ENCODE data around the gene KCNQ4.

KCNQ4 gene

DNA sequence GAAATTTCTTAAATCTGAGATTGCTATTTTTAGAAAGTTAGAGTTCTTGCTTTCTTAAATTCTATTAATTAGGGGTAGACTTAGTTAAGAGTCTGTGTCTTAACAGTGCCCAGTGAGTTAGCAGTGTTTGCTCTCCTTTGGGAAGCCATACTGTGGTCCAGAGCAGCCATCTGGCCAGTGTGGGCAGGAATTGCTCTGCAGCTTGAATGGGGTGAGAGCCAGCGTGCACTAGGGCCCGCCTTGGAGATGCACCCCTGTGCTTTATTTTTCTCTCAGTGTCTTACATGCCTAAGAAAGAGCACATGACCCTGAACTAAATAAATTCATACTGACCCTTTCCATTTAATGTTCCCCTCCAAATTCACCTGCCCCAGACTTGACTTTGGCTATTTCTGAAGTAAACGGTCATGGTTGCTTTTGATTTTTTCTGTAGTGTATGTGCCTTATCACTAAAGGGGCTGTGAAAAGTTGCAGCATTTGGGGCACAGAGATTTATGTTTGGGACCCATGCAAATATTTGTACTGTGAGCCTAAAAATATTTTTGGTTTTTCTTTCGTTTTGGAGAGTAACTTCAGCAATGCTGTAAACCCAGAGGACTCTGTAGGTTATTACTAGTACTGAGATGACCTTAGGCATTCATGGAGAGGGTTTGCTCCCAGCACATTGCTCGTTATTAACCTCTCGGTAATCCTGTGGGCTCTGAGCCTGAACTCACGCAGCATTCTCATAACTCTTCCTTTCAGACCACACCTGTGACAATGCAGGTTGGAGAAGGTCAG, 21.3 kb upstream of the KCNQ4 start:
- TF ChIP-seq, protein P1, sequence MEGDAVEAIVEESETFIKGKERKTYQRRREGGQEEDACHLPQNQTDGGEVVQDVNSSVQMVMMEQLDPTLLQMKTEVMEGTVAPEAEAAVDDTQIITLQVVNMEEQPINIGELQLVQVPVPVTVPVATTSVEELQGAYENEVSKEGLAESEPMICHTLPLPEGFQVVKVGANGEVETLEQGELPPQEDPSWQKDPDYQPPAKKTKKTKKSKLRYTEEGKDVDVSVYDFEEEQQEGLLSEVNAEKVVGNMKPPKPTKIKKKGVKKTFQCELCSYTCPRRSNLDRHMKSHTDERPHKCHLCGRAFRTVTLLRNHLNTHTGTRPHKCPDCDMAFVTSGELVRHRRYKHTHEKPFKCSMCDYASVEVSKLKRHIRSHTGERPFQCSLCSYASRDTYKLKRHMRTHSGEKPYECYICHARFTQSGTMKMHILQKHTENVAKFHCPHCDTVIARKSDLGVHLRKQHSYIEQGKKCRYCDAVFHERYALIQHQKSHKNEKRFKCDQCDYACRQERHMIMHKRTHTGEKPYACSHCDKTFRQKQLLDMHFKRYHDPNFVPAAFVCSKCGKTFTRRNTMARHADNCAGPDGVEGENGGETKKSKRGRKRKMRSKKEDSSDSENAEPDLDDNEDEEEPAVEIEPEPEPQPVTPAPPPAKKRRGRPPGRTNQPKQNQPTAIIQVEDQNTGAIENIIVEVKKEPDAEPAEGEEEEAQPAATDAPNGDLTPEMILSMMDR (conservative IDR thresholded peaks at IDR 0.05; ENCODE audit: low read length), result no peak
- no peak overlapping the region for H3K4me3 ChIP-seq (ENCODE audit: low read length)
- no peak for DNase-seq (ENCODE audit: low read depth)

DNA sequence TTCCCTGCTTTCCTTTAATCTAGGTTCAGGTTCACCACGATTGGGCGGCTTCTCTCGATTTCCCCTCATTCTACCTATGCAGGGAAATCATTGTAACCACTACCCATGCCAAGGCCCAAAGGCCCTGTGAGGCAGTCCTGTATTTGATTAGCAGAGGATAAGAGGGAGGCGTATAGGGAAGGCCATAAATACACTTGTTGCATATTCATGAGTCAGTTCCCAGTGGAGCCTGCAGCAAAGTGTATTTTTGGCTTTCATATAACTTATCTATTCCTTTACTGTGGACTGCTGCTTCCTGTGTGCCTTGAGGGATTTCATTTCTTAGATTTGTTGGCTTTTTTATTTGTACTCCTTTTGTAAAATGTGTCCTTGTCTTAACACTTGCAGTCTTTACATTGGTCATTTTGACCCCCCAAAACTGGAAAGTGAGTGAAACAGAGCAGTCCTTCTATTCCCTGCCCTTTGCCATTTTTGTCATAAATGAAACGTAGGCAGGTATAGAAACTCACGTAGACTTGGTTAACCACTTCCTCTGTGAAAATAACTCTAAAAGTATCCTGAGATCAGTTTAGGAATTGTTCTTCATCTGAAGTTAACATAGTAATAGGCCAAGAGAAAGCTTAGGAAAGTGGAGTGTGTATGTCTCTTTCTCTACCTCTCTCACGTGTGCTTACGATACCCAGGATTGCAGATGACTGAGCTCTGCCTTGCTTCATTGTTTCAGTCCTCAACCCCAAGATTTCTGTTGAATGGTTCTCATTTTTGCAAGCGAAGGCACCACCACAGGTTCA, 19.6 kb upstream of the KCNQ4 start:
- TF ChIP-seq, protein P1 (conservative IDR thresholded peaks at IDR 0.05; ENCODE audit: low read length), result no peak
- DNase-seq (ENCODE audit: low read depth), result no peak
- no peak overlapping the region for H3K4me3 ChIP-seq (ENCODE audit: low read length)

DNA sequence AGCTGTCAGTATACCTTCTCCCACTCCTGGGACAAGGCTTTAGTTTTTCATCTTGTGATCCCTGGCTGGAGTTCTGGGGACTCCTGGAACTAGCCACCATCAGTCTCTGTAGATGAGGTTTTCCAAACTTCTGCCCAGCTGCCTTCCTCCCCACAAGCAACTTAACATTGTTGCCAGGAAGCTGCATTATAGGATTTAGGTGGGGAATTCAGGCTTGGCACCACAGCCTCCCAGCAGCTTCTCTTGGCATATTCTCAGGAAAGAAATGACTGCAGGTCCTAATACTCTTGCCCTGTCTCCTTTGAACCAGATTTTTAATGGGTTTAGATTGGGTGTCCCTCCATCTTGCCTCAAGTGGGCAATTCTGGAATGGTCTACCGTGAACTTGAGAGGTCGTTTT, 18.6 kb upstream of the KCNQ4 start:
- no peak overlapping the region for H3K4me3 ChIP-seq (ENCODE audit: low read length)
- TF ChIP-seq, protein P1 (conservative IDR thresholded peaks at IDR 0.05; ENCODE audit: low read length), result no peak
- DNase-seq (ENCODE audit: low read depth), result no peak

DNA sequence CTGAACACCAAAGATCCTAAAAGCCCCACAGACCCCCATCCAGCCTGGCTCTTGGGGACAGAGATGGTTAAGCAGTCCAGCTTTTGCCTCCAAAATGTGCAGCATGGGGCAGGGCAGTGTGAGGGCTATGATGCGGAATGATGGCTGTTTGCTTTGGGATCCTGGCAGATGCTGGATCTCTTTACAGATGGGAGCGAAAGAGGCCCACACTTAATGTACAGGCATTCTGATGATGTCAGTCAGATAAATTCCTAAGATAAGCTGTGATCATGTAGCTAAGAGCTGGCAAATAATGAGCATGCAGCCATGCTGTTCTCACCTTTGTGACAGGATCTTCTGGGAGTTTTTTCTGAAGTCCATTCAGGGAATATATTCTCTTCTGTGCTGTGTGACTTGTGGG, 17.6 kb upstream of the KCNQ4 start:
- no peak overlapping the region for H3K4me3 ChIP-seq (ENCODE audit: low read length)
- DNase-seq (ENCODE audit: low read depth), result no peak
- TF ChIP-seq, protein P1 (conservative IDR thresholded peaks at IDR 0.05; ENCODE audit: low read length), result no peak

DNA sequence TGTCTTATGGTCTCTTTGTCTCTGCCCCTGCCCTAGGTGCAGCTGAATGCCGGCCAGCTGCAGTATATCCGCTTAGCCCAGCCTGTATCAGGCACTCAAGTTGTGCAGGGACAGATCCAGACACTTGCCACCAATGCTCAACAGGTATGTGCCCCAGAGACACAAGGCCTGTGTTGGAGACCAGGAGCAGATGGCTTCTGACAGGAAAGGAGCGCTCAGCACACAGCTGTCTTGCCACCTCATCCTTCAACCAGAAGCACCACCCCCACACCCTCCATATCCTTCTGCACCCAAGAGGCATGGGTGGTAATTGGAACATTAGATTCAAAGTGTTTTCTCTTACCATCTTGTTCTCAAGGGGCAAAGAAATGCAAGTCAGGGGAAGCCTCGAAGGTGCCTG, 17.0 kb upstream of the KCNQ4 start:
- no peak overlapping the region for H3K4me3 ChIP-seq (ENCODE audit: low read length)
- no peak for DNase-seq (ENCODE audit: low read depth)
- TF ChIP-seq, protein P1 (conservative IDR thresholded peaks at IDR 0.05; ENCODE audit: low read length), result no peak

DNA sequence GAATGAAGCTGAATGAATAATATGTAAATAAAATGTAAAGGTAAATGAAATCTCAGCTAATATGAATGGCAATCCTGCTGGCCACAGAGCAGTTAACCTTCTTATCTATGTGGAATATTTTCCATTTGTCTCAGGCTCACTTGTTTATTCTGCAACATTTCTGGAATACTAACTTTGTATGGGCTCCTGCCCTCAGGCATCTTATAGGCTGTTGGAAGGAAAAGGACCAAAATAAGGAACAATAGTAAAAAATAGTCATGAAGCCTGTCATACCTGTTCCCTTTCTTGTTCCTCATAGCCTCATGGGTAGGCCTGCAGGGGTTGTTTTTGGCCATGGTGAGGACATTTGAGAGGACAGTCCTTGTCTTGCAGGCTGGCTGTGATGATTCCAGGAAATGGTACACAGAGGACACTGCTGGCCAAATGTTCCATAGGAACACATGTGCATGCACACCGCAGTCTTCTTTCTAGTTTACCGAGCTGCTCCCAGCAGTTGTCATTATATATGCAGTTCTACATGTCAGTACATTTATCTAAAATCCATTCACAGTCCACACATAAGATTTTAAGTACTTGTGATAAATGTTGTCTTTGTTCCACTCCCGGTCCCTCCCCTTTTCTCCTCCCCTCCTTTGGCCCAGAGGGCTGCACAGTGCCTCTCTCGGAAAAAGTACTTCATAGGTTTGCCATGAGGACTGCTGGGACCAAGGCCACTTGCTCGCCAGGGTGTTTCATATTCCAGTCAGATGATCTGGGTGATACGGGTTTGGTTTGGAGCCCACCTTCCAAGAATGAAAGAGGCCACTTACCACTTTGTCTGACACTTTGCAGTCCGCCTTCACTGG, 15.2 kb upstream of the KCNQ4 start:
- DNase-seq (ENCODE audit: low read depth), result no peak
- H3K4me3 ChIP-seq (ENCODE audit: low read length), result no peak overlapping the region
- TF ChIP-seq, protein P1 (conservative IDR thresholded peaks at IDR 0.05; ENCODE audit: low read length), result no peak
